GM23338 (cell line): ENCODE measurements around the gene FAM174C. TPM values are rescaled to one million over a fixed set of nuclear protein-coding genes. Genes with fewer than 3 reads are reported as not detected.

ENCODE experiments used
- ATAC-seq: fragments of 200-7000 bp; cut with Tn5 transposase; 3 replicates; pipeline ENCODE4 v1.9.1; 2020
- DNase-seq: peaks from one replicate; pipeline ENCODE4 v3.0.0-alpha.2; 2015; ENCODE audit warnings: low spot score
- H2AFZ ChIP-seq: fragments of 200-600 bp; sonication (generic); 2 replicates; pipeline ENCODE4 v1.8.0; 2016; ENCODE audit warnings: antibody characterized with exemption, mild to moderate bottlenecking, moderate library complexity
- H3F3A ChIP-seq: fragments of 200-600 bp; sonication (generic); replicated peaks from 2 replicates; pipeline ENCODE4 v1.8.0; 2017; ENCODE audit warnings: antibody characterized with exemption, mixed run types, low read depth
- H3K27ac ChIP-seq: fragments of 200-600 bp; sonication (generic); 2 replicates; pipeline ENCODE4 v1.6.1; 2016; ENCODE audit warnings: low read depth
- H3K27me3 ChIP-seq: fragments of 200-600 bp; sonication (generic); 2 replicates; pipeline ENCODE4 v1.8.0; 2016; ENCODE audit warnings: mild to moderate bottlenecking, mixed run types, moderate library complexity; ENCODE audit not compliant: insufficient read depth
- H3K36me3 ChIP-seq: fragments of 200-600 bp; sonication (generic); 2 replicates; pipeline ENCODE4 v1.8.0; 2016; ENCODE audit warnings: mild to moderate bottlenecking; ENCODE audit not compliant: insufficient read depth
- H3K4me1 ChIP-seq: fragments of 200-600 bp; sonication (generic); 2 replicates; pipeline ENCODE4 v1.8.0; 2016; ENCODE audit warnings: mild to moderate bottlenecking, moderate library complexity; ENCODE audit not compliant: insufficient read depth
- H3K4me2 ChIP-seq: fragments of 200-600 bp; sonication (generic); 2 replicates; pipeline ENCODE4 v1.7.1; 2017; ENCODE audit warnings: mixed run types
- H3K4me3 ChIP-seq: fragments of 200-600 bp; sonication (generic); 2 replicates; pipeline ENCODE4 v1.6.1; 2016; ENCODE audit warnings: mixed run types
- H3K79me2 ChIP-seq: fragments of 200-600 bp; sonication (generic); replicated peaks from 2 replicates; pipeline ENCODE4 v1.8.0; 2017; ENCODE audit warnings: mild to moderate bottlenecking; ENCODE audit not compliant: insufficient read depth
- H3K9me2 ChIP-seq: fragments of 200-600 bp; sonication (generic); 2 replicates; pipeline ENCODE4 v1.8.0; 2017; ENCODE audit not compliant: insufficient read depth
- H4K20me1 ChIP-seq: fragments of 200-600 bp; sonication (generic); replicated peaks from 2 replicates; pipeline ENCODE4 v1.8.0; 2017; ENCODE audit warnings: mild to moderate bottlenecking; ENCODE audit not compliant: insufficient read depth
- H3K27ac Mint-ChIP-seq: 2 replicates; pipeline ENCODE4 v1.8.0; 2020; ENCODE audit warnings: inconsistent platforms, mild to moderate bottlenecking, moderate library complexity, mixed read lengths
- H3K27me3 Mint-ChIP-seq: 3 replicates; pipeline ENCODE4 v1.8.0; 2022; ENCODE audit warnings: low read depth, mild to moderate bottlenecking, moderate library complexity, mixed read lengths, inconsistent platforms; ENCODE audit not compliant: insufficient read depth, poor library complexity
- H3K36me3 Mint-ChIP-seq: 3 replicates; pipeline ENCODE4 v1.8.0; 2021; ENCODE audit warnings: low read depth, mild to moderate bottlenecking, inconsistent platforms, moderate library complexity, mixed read lengths
- H3K4me1 Mint-ChIP-seq: 3 replicates; pipeline ENCODE4 v1.8.0; 2020; ENCODE audit warnings: mild to moderate bottlenecking, inconsistent platforms, mixed read lengths
- H3K4me3 Mint-ChIP-seq: 3 replicates; pipeline ENCODE4 v1.8.0; 2021; ENCODE audit warnings: moderate library complexity, mild to moderate bottlenecking, inconsistent platforms, mixed read lengths
- H3K9me3 Mint-ChIP-seq: 3 replicates; pipeline ENCODE4 v1.8.0; 2020; ENCODE audit warnings: moderate library complexity, mild to moderate bottlenecking, inconsistent platforms, mixed read lengths
- CTCF ChIP-seq, 2 experiments: fragments of 200-600 bp in 1 of 2; sonication (generic) in 1 of 2; conservative IDR thresholded peaks; 2 replicates each; pipeline versions ENCODE4 v1.5.1 to v1.6.1; 2016 to 2017; ENCODE audit warnings: antibody characterized with exemption in 2 of 2, low read depth in 2 of 2, mild to moderate bottlenecking in 2 of 2, moderate library complexity in 1 of 2
- NANOG ChIP-seq: IDR thresholded peaks from 2 replicates; pipeline ENCODE4 v1.6.1; 2016; ENCODE audit warnings: antibody characterized with exemption, borderline replicate concordance
- REST ChIP-seq: IDR thresholded peaks from one replicate; pipeline ENCODE4 v1.6.1; 2018; ENCODE audit warnings: antibody characterized with exemption; ENCODE audit not compliant: unreplicated experiment
- STAT1 ChIP-seq: IDR thresholded peaks from one replicate; pipeline ENCODE4 v1.6.1; 2016; ENCODE audit warnings: antibody characterized with exemption; ENCODE audit not compliant: unreplicated experiment
- ZNF114 ChIP-seq: fragments of 250-450 bp; sonication (Bioruptor Pico); IDR thresholded peaks from 2 replicates; pipeline ENCODE4 v1.5.0; 2020; ENCODE audit warnings: mild to moderate bottlenecking, moderate library complexity
- polyA plus RNA-seq: library from polyadenylated mRNA; unstranded; fragments of >200 nt; fragmentation: Nextera tagmentation; extraction: Ambion mirVana; gene quantifications from 2 replicates; pipeline ENCODE4 v1.2.1, GENCODE V29; 2016
- total RNA-seq: library from RNA; depleted of rRNA; stranded (reverse); fragments of >200 nt; shearing (Covaris generic); gene quantifications from 2 replicates; pipeline ENCODE4 v1.2.3, GENCODE V29; 2014

Gene FAM174C
- total and polyA plus RNA-seq, 2 experiments from 2014 or later: 60.4 to 68.0 TPM

GRCh38 chr19:1311543-1312091, 36.3 kb downstream of the FAM174C start:
- H2AFZ ChIP-seq: no peak overlapping the region
- H3K27me3 Mint-ChIP-seq: peaks cover 25% of the 10 kb centered on the region
- no peak; the same call in 2 of the 3 replicates for ATAC-seq
- no peak overlapping the region for H3K27ac Mint-ChIP-seq
- H3K4me3 ChIP-seq: no peak overlapping the region
- no peak overlapping the region for H3K4me2 ChIP-seq
- no peaks in the 10 kb centered on the region; the same call in 1 of the 2 replicates for H4K20me1 ChIP-seq
- no peak overlapping the region for H3K4me3 Mint-ChIP-seq
- no peaks in the 10 kb centered on the region for H3K9me3 Mint-ChIP-seq
- H3K36me3 ChIP-seq: no peaks in the 10 kb centered on the region
- H3F3A ChIP-seq: 0 out of 2 replicates have a peak, but pooled peaks cover 2% of the 10 kb centered on the region
- no peak overlapping the region for H3K27ac ChIP-seq
- H3K4me1 Mint-ChIP-seq: no peaks in the 10 kb centered on the region
- DNase-seq: no peak
- TF ChIP-seq CTCF (conservative IDR thresholded peaks at IDR 0.05; ENCODE audit: low read depth in 2 of 2) (peak in 1 of 2 experiments; percentile 13; a peak in 1 of 4 replicates), STAT1 (no peak)
- peaks cover 6% of the 10 kb centered on the region; the same call in 1 of the 2 replicates for H3K27me3 ChIP-seq
- no peaks in the 10 kb centered on the region for H3K79me2 ChIP-seq
- no peaks in the 10 kb centered on the region for H3K9me2 ChIP-seq
- no peaks in the 10 kb centered on the region for H3K36me3 Mint-ChIP-seq
- H3K4me1 ChIP-seq: no peaks in the 10 kb centered on the region

- no peaks in the 10 kb centered on the region for H3K36me3 ChIP-seq
- no peak overlapping the region for H3K27ac ChIP-seq
- H3K79me2 ChIP-seq: no peaks in the 10 kb centered on the region
- H3K4me2 ChIP-seq: no peak overlapping the region
- no peaks in the 10 kb centered on the region for H3K4me1 Mint-ChIP-seq
- no peak overlapping the region for H3K4me3 ChIP-seq
- DNase-seq (no peak), ATAC-seq (no peak)
- H3K4me1 ChIP-seq: no peaks in the 10 kb centered on the region
- H2AFZ ChIP-seq: no peak overlapping the region
- H3K9me3 Mint-ChIP-seq: no peaks in the 10 kb centered on the region
- H3K4me3 Mint-ChIP-seq: no peak overlapping the region
- peaks cover 9% of the 10 kb centered on the region; the same call in 1 of the 2 replicates for H3K27me3 ChIP-seq
- no peaks in the 10 kb centered on the region for H3K9me2 ChIP-seq
- no peaks in the 10 kb centered on the region; the same call in 1 of the 2 replicates for H4K20me1 ChIP-seq
- no peaks in the 10 kb centered on the region for H3K36me3 Mint-ChIP-seq
- no peak overlapping the region for H3K27ac Mint-ChIP-seq
- 0 out of 2 replicates have a peak, but pooled peaks cover 2% of the 10 kb centered on the region for H3F3A ChIP-seq
- H3K27me3 Mint-ChIP-seq: peaks cover 27% of the 10 kb centered on the region
- no peak for TF ChIP-seq ZNF114
- no peak for TF ChIP-seq REST
- no peak for TF ChIP-seq NANOG
Measured at GRCh38 chr19:1312767-1313694, 37.7 kb downstream of the FAM174C start.
